Activated CD8-positive, alpha-beta T cell treated with anti-CD3 and anti-CD28 coated beads, Interleukin-2, amount 10 ng/mL, durations not matched to agents 7 days and 5 days (primary cell): ENCODE measurements around the gene FKBP5. TPM values are rescaled to one million over a fixed set of nuclear protein-coding genes. Genes with fewer than 3 reads are reported as not detected.

Experiments used
- ATAC-seq: fragments of 150-1000 bp; cut with Tn5 transposase; one replicate; pipeline ENCODE4 v1.10.0; 2021; ENCODE audit warnings: moderate library complexity
- CTCF ChIA-PET: fragments of 350-600 bp; sonication (Branson Sonifier 250); formaldehyde crosslinking; loops from one replicate; lab custom pipeline; 2021; ENCODE audit warnings: antibody characterized with exemption; lab: Charles Lee
- POLR2A ChIA-PET: fragments of 350-600 bp; sonication (Branson Sonifier 250); formaldehyde crosslinking; loops from one replicate; lab custom pipeline; 2021; ENCODE audit warnings: antibody characterized with exemption; lab: Charles Lee
- DNase-seq: peaks from one replicate; pipeline ENCODE4 v3.0.0-alpha.2; 2020
- H3K27ac Mint-ChIP-seq: one replicate; pipeline ENCODE4 v1.8.0; 2021; ENCODE audit warnings: mild to moderate bottlenecking, mixed read lengths
- H3K27me3 Mint-ChIP-seq: one replicate; pipeline ENCODE4 v1.8.0; 2021; ENCODE audit warnings: low read depth, mixed read lengths
- H3K36me3 Mint-ChIP-seq: one replicate; pipeline ENCODE4 v1.8.0; 2021; ENCODE audit warnings: low read depth, mixed read lengths
- H3K4me1 Mint-ChIP-seq: one replicate; pipeline ENCODE4 v1.8.0; 2021; ENCODE audit warnings: low read depth, mixed read lengths
- H3K4me3 Mint-ChIP-seq: one replicate; pipeline ENCODE4 v1.8.0; 2021; ENCODE audit warnings: mild to moderate bottlenecking, mixed read lengths
- H3K9me3 Mint-ChIP-seq: one replicate; pipeline ENCODE4 v1.8.0; 2022; ENCODE audit warnings: mixed read lengths; ENCODE audit not compliant: insufficient read depth
- total RNA-seq, 2 experiments: library from RNA; stranded (reverse); gene quantifications; one replicate each; pipeline ENCODE4 v1.2.3, GENCODE V29; 2021

Gene FKBP5
- total RNA-seq, 2 experiments from 2014 or later = 78.7 to 79.5 TPM

GRCh38 chr6:35561113-35561512 lies 127.6 kb downstream of the FKBP5 start:
- ATAC-seq (no peak), DNase-seq (no peak)
- POLR2A ChIA-PET = no interaction called here
- Mint-ChIP-seq H3K36me3 (no peaks in the 10 kb centered on the region), H3K4me3 (no peak overlapping the region), H3K27ac (no peak overlapping the region), H3K4me1 (no peaks in the 10 kb centered on the region), H3K27me3 (peaks cover 23% of the 10 kb centered on the region), H3K9me3 (no peaks in the 10 kb centered on the region)
- CTCF ChIA-PET = interaction anchor here (1.4 to 4.4 kb wide), 3 partner anchors 9 to 39 kb away, joined by 4 to 26 read pairs (median 6); no protein-coding TSS in a partner anchor

GRCh38 chr6:35558571-35558970 lies 130.1 kb downstream of the FKBP5 start:
- no peaks in the 10 kb centered on the region for H3K36me3 Mint-ChIP-seq
- peaks cover 7% of the 10 kb centered on the region for H3K27me3 Mint-ChIP-seq
- H3K4me3 Mint-ChIP-seq = no peak overlapping the region
- peaks cover 4% of the 10 kb centered on the region for H3K4me1 Mint-ChIP-seq
- ChIA-PET POLR2A (interaction anchor here (1.2 kb wide), 1 partner anchor 300 kb away, joined by 3 read pairs; no protein-coding TSS in a partner anchor), CTCF (no interaction called here)
- DNase-seq (no peak), ATAC-seq (no peak)
- H3K27ac Mint-ChIP-seq = no peak overlapping the region
- H3K9me3 Mint-ChIP-seq = no peaks in the 10 kb centered on the region

- CTCF ChIA-PET = interaction anchor here (0.8 kb wide), 1 partner anchor 34 kb away, joined by 3 read pairs; no protein-coding TSS in a partner anchor
- Mint-ChIP-seq H3K4me3 (no peak overlapping the region), H3K9me3 (no peaks in the 10 kb centered on the region), H3K4me1 (peaks cover 6% of the 10 kb centered on the region), H3K27ac (no peak overlapping the region), H3K36me3 (no peaks in the 10 kb centered on the region), H3K27me3 (peaks cover 2% of the 10 kb centered on the region)
- no peak for DNase-seq
- no peak for ATAC-seq
- POLR2A ChIA-PET = no interaction called here
Observed at GRCh38 chr6:35557239-35557638, 131.5 kb downstream of the FKBP5 start.

GRCh38 chr6:35554811-35555210 lies 133.9 kb downstream of the FKBP5 start:
- Mint-ChIP-seq H3K27me3 (peaks cover 6% of the 10 kb centered on the region), H3K4me1 (peaks cover 8% of the 10 kb centered on the region), H3K36me3 (peaks cover 5% of the 10 kb centered on the region), H3K4me3 (no peak overlapping the region), H3K27ac (no peak overlapping the region), H3K9me3 (peaks cover 9% of the 10 kb centered on the region)
- ATAC-seq (no peak), DNase-seq (no peak)
- CTCF ChIA-PET = interaction anchor here (0.9 to 4.3 kb wide), 3 partner anchors 20 to 182 kb away, joined by 3 to 55 read pairs (median 26); partner anchors contain the start of gene ARMC12
- POLR2A ChIA-PET = no interaction called here

- Mint-ChIP-seq H3K27ac (no peak overlapping the region), H3K27me3 (peaks cover 8% of the 10 kb centered on the region), H3K36me3 (peaks cover 7% of the 10 kb centered on the region), H3K4me1 (peaks cover 8% of the 10 kb centered on the region), H3K4me3 (no peak overlapping the region), H3K9me3 (peaks cover 11% of the 10 kb centered on the region)
- CTCF ChIA-PET = interaction anchor here (1.1 to 4.3 kb wide), 13 partner anchors 9 to 256 kb away, joined by 3 to 55 read pairs (median 8); partner anchors contain the start of genes ARMC12, DEF6, PPARD and RPL10A
- POLR2A ChIA-PET = interaction anchor here (1.7 kb wide), 1 partner anchor 31 kb away, joined by 8 read pairs; no protein-coding TSS in a partner anchor
- DNase-seq = no peak
- ATAC-seq = no peak
Observed at GRCh38 chr6:35553315-35553714, 135.4 kb downstream of the FKBP5 start.

- ChIA-PET CTCF (interaction anchor here (0.6 to 4.3 kb wide), 39 partner anchors 9 to 849 kb away, joined by 3 to 55 read pairs (median 5); partner anchors contain the start of genes ARMC12, DEF6, FANCE and PPARD), POLR2A (interaction anchor here (1.7 kb wide), 1 partner anchor 30 kb away, joined by 8 read pairs; no protein-coding TSS in a partner anchor)
- DNase-seq = peak; percentile 78
- peaks cover 7% of the 10 kb centered on the region for H3K36me3 Mint-ChIP-seq
- no peak overlapping the region for H3K27ac Mint-ChIP-seq
- no peak overlapping the region for H3K4me3 Mint-ChIP-seq
- peaks cover 14% of the 10 kb centered on the region for H3K27me3 Mint-ChIP-seq
- H3K9me3 Mint-ChIP-seq = peaks cover 11% of the 10 kb centered on the region
- peak; percentile 64 for ATAC-seq
- H3K4me1 Mint-ChIP-seq = peaks cover 8% of the 10 kb centered on the region
Observed at GRCh38 chr6:35552285-35552917, 136.3 kb downstream of the FKBP5 start.

- H3K27me3 Mint-ChIP-seq = peaks cover 15% of the 10 kb centered on the region
- H3K4me3 Mint-ChIP-seq = no peak overlapping the region
- H3K9me3 Mint-ChIP-seq = peaks cover 11% of the 10 kb centered on the region
- no peak for ATAC-seq
- ChIA-PET CTCF (interaction anchor here (1.8 kb wide), 1 partner anchor 28 kb away, joined by 6 read pairs; no protein-coding TSS in a partner anchor), POLR2A (no interaction called here)
- peaks cover 7% of the 10 kb centered on the region for H3K36me3 Mint-ChIP-seq
- no peak overlapping the region for H3K27ac Mint-ChIP-seq
- DNase-seq = no peak
- peaks cover 8% of the 10 kb centered on the region for H3K4me1 Mint-ChIP-seq
Observed at GRCh38 chr6:35550437-35550836, 138.3 kb downstream of the FKBP5 start.

GRCh38 chr6:35547676-35548075 lies 141.0 kb downstream of the FKBP5 start:
- no peak overlapping the region for H3K27ac Mint-ChIP-seq
- peaks cover 7% of the 10 kb centered on the region for H3K36me3 Mint-ChIP-seq
- peaks cover 17% of the 10 kb centered on the region for H3K27me3 Mint-ChIP-seq
- DNase-seq = no peak
- peaks cover 9% of the 10 kb centered on the region for H3K4me1 Mint-ChIP-seq
- ATAC-seq = no peak
- H3K9me3 Mint-ChIP-seq = peaks cover 11% of the 10 kb centered on the region
- H3K4me3 Mint-ChIP-seq = no peak overlapping the region
- ChIA-PET POLR2A (interaction anchor here (0.6 kb wide), 1 partner anchor 1735 kb away, joined by 4 read pairs; no protein-coding TSS in a partner anchor), CTCF (interaction anchor here (3.6 kb wide), 1 partner anchor 25 kb away, joined by 17 read pairs; no protein-coding TSS in a partner anchor)

- POLR2A ChIA-PET = no interaction called here
- peaks cover 3% of the 10 kb centered on the region for H3K9me3 Mint-ChIP-seq
- ATAC-seq = no peak
- H3K36me3 Mint-ChIP-seq = peaks cover 2% of the 10 kb centered on the region
- DNase-seq = no peak
- no peak overlapping the region for H3K27ac Mint-ChIP-seq
- H3K4me3 Mint-ChIP-seq = no peak overlapping the region
- peaks cover 4% of the 10 kb centered on the region for H3K4me1 Mint-ChIP-seq
- H3K27me3 Mint-ChIP-seq = peaks cover 13% of the 10 kb centered on the region
- CTCF ChIA-PET = interaction anchor here (1.8 kb wide), 1 partner anchor 7 kb away, joined by 10 read pairs; no protein-coding TSS in a partner anchor
Observed at GRCh38 chr6:35544769-35545361, 143.8 kb downstream of the FKBP5 start.

- Mint-ChIP-seq H3K27me3 (peaks cover 11% of the 10 kb centered on the region), H3K27ac (no peak overlapping the region), H3K9me3 (no peaks in the 10 kb centered on the region), H3K36me3 (no peaks in the 10 kb centered on the region), H3K4me3 (no peak overlapping the region), H3K4me1 (peaks cover 4% of the 10 kb centered on the region)
- DNase-seq (no peak), ATAC-seq (no peak)
- POLR2A ChIA-PET = no interaction called here
- CTCF ChIA-PET = interaction anchor here (1.1 to 2.0 kb wide), 3 partner anchors 9 to 21 kb away, joined by 3 to 10 read pairs (median 10); no protein-coding TSS in a partner anchor
Observed at GRCh38 chr6:35543459-35544193, 145.1 kb downstream of the FKBP5 start.

GRCh38 chr6:35541836-35542235 lies 146.9 kb downstream of the FKBP5 start:
- no peak overlapping the region for H3K27ac Mint-ChIP-seq
- POLR2A ChIA-PET = no interaction called here
- no peak overlapping the region for H3K4me3 Mint-ChIP-seq
- CTCF ChIA-PET = interaction anchor here (0.7 to 3.2 kb wide), 5 partner anchors 9 to 255 kb away, joined by 3 to 19 read pairs (median 5); no protein-coding TSS in a partner anchor
- ATAC-seq (no peak), DNase-seq (no peak)
- H3K36me3 Mint-ChIP-seq = no peaks in the 10 kb centered on the region
- no peaks in the 10 kb centered on the region for H3K9me3 Mint-ChIP-seq
- H3K27me3 Mint-ChIP-seq = peaks cover 4% of the 10 kb centered on the region
- H3K4me1 Mint-ChIP-seq = peaks cover 4% of the 10 kb centered on the region
